ENCODE results near the gene HTR7. TPM values are rescaled to one million over a fixed set of nuclear protein-coding genes. Genes with fewer than 3 reads are reported as not detected.
A peak's percentile ranks its signal among the peaks of the same experiment; 100 is the strongest.

Gene HTR7
- total RNA-seq, 1 experiment from 2014 or later: 0.26 TPM

DNA sequence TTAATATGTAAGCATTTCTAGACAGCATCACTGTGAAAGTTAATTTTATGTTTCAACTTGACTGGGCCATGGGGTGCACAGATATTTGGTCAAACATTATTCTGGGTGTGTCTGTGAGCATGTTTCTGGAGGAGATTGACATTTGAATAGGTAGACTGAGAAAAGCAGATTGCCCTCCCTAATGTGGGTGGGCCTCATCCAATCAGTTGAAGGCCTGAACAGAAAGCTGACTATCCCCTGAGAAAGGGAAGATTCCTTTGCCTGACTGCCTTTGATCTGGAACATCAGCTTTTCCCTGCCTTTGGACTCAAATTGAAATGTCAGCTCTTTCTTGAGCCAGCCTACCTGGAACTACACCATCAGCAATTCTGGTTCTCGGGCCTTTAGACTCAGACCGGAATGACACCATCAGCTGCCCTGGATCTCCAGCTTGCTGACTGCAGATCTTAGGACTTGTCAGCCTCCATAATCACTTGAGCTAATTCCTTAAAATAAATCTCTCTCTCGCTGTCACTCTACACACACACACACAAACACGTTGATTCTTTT lies 8.3 kb upstream of the HTR7 start:
- Histone ChIP-seq H3K27me3 (ENCODE audit: low read length) (no peaks in the 10 kb centered on the region), H3K4me1 (ENCODE audit: low read length) (peaks cover 4% of the 10 kb centered on the region; the same call in 1 of the 2 replicates), H3K36me3 (ENCODE audit: insufficient read depth, low read length) (no peaks in the 10 kb centered on the region), H3K4me3 (ENCODE audit: low read length) (no peak overlapping the region), H3K4me2 (ENCODE audit: low read depth, low read length, poor library complexity, severe bottlenecking) (no peak overlapping the region), H4K20me1 (ENCODE audit: insufficient read depth, low read depth, low read length) (no peaks in the 10 kb centered on the region), H3K79me2 (ENCODE audit: low read length) (no peaks in the 10 kb centered on the region), H3K9ac (ENCODE audit: low read length) (no peak overlapping the region), H3K9me2 (replicated peaks; ENCODE audit: insufficient read depth, low read length) (no peaks in the 10 kb centered on the region), H3K27ac (ENCODE audit: low read length) (no peak overlapping the region), H2AFZ (ENCODE audit: low read length) (no peak overlapping the region), H3K9me3 (ENCODE audit: low read length) (no peaks in the 10 kb centered on the region)
- DNase-seq: no peak

DNA sequence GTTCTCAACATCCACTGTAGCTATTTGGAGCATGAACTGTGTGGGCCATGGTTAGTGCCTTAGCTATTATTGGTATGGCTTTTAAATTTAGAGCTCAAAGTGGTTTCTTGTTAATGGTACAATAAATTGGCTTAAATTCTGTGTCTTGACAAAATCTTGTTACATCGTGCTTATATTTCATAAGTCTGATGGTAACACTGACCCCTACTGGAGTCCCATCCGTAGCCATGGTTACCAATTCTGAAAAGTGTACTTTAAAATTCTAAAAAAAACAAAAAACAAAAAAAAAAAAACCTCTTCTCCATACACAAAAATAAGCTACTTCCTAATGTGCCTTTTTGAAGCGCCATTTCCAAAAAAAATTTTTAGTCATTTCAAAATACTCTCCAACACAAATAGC lies 7.6 kb upstream of the HTR7 start:
- Histone ChIP-seq H3K4me1 (ENCODE audit: low read length) (no peaks in the 10 kb centered on the region), H3K27ac (ENCODE audit: low read length) (no peak overlapping the region), H3K4me2 (ENCODE audit: low read depth, low read length, poor library complexity, severe bottlenecking) (no peak overlapping the region), H4K20me1 (ENCODE audit: insufficient read depth, low read depth, low read length) (no peaks in the 10 kb centered on the region), H3K9ac (ENCODE audit: low read length) (no peak overlapping the region), H3K4me3 (ENCODE audit: low read length) (no peak overlapping the region), H3K9me2 (replicated peaks; ENCODE audit: insufficient read depth, low read length) (no peaks in the 10 kb centered on the region), H3K79me2 (ENCODE audit: low read length) (no peaks in the 10 kb centered on the region), H3K9me3 (ENCODE audit: low read length) (no peaks in the 10 kb centered on the region), H2AFZ (ENCODE audit: low read length) (no peak overlapping the region), H3K27me3 (ENCODE audit: low read length) (no peaks in the 10 kb centered on the region), H3K36me3 (ENCODE audit: insufficient read depth, low read length) (no peaks in the 10 kb centered on the region)
- peak; percentile 51 for DNase-seq

DNA sequence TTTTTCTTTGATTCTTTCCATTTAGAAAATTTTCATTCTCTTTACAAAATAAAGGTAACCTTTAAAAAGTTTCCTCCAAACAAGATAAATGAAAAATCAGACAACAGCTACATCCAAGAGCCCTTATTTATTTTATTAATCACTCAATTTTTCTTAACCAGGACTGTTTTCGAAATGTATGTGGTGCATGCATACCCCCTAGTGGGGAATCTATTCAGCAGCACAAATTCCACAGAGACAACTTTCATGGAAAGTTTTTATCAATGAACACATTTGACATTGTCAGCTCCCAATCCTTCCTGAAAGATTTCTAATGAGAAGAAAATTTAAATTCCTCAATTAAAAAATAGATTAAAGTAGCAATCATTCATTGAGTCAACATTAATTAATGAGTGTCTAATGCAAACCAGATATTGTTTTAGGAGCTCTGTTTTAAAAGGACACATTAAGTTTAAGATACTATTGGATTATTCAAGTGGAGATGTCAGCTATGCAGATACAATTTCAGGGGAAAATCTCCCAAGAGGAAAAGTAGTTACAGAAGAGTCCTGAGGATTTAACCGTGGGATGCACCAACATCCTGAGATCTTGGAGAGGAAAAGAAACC lies 5.2 kb upstream of the HTR7 start:
- H3K27me3 ChIP-seq (ENCODE audit: low read length): no peaks in the 10 kb centered on the region
- no peaks in the 10 kb centered on the region for H3K79me2 ChIP-seq (ENCODE audit: low read length)
- H3K9ac ChIP-seq (ENCODE audit: low read length): no peak overlapping the region
- H3K9me3 ChIP-seq (ENCODE audit: low read length): no peaks in the 10 kb centered on the region
- H2AFZ ChIP-seq (ENCODE audit: low read length): no peak overlapping the region
- H3K4me3 ChIP-seq (ENCODE audit: low read length): no peak overlapping the region
- no peaks in the 10 kb centered on the region for H3K36me3 ChIP-seq (ENCODE audit: insufficient read depth, low read length)
- no peak overlapping the region for H3K27ac ChIP-seq (ENCODE audit: low read length)
- H3K9me2 ChIP-seq (replicated peaks; ENCODE audit: insufficient read depth, low read length): no peaks in the 10 kb centered on the region
- no peaks in the 10 kb centered on the region for H3K4me1 ChIP-seq (ENCODE audit: low read length)
- peak; percentile 48 for DNase-seq
- H4K20me1 ChIP-seq (ENCODE audit: insufficient read depth, low read depth, low read length): no peaks in the 10 kb centered on the region
- no peak overlapping the region for H3K4me2 ChIP-seq (ENCODE audit: low read depth, low read length, poor library complexity, severe bottlenecking)

DNA sequence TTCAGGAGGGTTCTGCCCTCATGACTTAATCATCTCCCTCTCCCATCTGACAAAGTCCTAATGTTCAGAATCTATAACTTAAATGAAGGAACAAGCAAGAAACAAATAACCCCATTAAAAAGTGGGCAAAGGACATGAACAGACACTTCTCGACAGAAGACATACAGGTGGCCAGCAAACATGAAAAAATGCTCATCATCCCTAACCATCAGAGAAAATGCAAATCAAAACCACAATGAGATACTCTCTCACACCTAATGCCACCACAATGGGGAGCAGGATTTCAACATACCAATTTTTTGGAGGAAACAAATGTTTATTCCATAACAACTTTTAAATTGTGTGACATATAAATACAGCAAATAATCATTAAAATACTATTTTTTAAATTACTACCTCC lies 3.0 kb upstream of the HTR7 start:
- DNase-seq: no peak
- Histone ChIP-seq H3K4me2 (ENCODE audit: low read depth, low read length, poor library complexity, severe bottlenecking) (no peak overlapping the region), H3K79me2 (ENCODE audit: low read length) (no peaks in the 10 kb centered on the region)

DNA sequence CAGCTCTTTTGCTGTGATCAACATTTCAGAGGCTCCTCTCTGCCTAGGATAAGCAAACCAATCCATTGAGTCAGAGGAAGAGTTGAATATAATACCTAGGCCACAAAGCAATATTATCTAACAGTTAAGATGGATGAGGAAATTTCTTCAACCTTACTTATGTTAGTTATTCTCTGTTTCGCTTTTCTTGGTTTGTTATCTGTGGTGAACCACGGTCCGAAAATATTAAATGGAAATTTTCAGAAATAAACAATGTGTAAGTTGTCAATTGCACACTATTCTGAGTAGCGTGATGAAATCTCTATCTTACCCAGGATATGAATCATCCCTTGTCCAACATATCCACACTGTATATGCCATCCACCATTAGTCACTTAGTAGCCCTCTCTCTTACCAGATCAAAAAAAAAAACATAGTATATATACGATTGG lies 1.5 kb upstream of the HTR7 start:
- H3K4me2 ChIP-seq (ENCODE audit: low read depth, low read length, poor library complexity, severe bottlenecking): no peak overlapping the region

More for the DNA sequence above, 3.0 kb upstream of the HTR7 start:
- no peaks in the 10 kb centered on the region for H3K27me3 ChIP-seq (ENCODE audit: low read length)
- H3K9me3 ChIP-seq (ENCODE audit: low read length): no peaks in the 10 kb centered on the region
- no peaks in the 10 kb centered on the region for H3K4me1 ChIP-seq (ENCODE audit: low read length)
- H3K4me3 ChIP-seq (ENCODE audit: low read length): no peak overlapping the region
- H3K27ac ChIP-seq (ENCODE audit: low read length): no peak overlapping the region
- H3K9ac ChIP-seq (ENCODE audit: low read length): no peak overlapping the region
- H3K36me3 ChIP-seq (ENCODE audit: insufficient read depth, low read length): no peaks in the 10 kb centered on the region
- no peaks in the 10 kb centered on the region for H4K20me1 ChIP-seq (ENCODE audit: insufficient read depth, low read depth, low read length)
- no peaks in the 10 kb centered on the region for H3K9me2 ChIP-seq (replicated peaks; ENCODE audit: insufficient read depth, low read length)
- no peak overlapping the region for H2AFZ ChIP-seq (ENCODE audit: low read length)

DNA sequence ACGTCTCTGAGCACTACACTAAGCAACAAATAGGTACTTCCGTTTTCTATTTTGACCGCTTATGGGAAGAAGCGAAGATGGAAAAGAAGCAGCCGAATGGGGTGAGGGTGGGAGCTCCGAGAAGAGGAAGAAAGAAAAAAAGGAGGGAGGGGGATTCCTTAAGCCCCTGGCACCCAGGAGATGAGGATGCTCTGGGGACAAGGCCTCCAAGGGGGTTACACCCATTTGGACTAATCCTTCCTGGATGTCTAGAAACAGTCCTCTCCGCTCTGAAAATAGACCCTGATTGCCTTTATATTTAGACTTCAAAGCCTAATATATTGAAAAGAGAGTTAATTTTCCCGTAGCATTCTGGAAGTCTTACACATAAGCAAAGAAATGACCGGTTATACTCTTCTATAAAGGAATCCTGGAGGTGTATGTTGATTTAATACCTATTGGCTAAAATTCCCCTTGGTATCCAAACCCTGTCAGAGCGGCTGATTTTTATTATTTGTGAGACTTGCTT lies 676 bp upstream of the HTR7 start:
- no peaks in the 10 kb centered on the region for H3K27me3 ChIP-seq (ENCODE audit: low read length)
- H3K4me2 ChIP-seq (ENCODE audit: low read depth, low read length, poor library complexity, severe bottlenecking): peak overlapping the region; percentile 50
- H3K36me3 ChIP-seq (ENCODE audit: insufficient read depth, low read length): no peaks in the 10 kb centered on the region
- no peaks in the 10 kb centered on the region for H3K4me1 ChIP-seq (ENCODE audit: low read length)
- H3K9me2 ChIP-seq (replicated peaks; ENCODE audit: insufficient read depth, low read length): no peaks in the 10 kb centered on the region
- DNase-seq: no peak
- H4K20me1 ChIP-seq (ENCODE audit: insufficient read depth, low read depth, low read length): no peaks in the 10 kb centered on the region
- no peak overlapping the region for H3K9ac ChIP-seq (ENCODE audit: low read length)
- no peak overlapping the region; the same call in 1 of the 2 replicates for H3K4me3 ChIP-seq (ENCODE audit: low read length)
- no peak overlapping the region for H3K27ac ChIP-seq (ENCODE audit: low read length)
- no peak overlapping the region for H2AFZ ChIP-seq (ENCODE audit: low read length)
- H3K9me3 ChIP-seq (ENCODE audit: low read length): no peaks in the 10 kb centered on the region
- no peaks in the 10 kb centered on the region for H3K79me2 ChIP-seq (ENCODE audit: low read length)

More for the DNA sequence above, 1.5 kb upstream of the HTR7 start:
- Histone ChIP-seq H3K27ac (ENCODE audit: low read length) (no peak overlapping the region), H3K4me3 (ENCODE audit: low read length) (no peak overlapping the region), H3K79me2 (ENCODE audit: low read length) (no peaks in the 10 kb centered on the region), H3K9me3 (ENCODE audit: low read length) (no peaks in the 10 kb centered on the region), H3K4me1 (ENCODE audit: low read length) (no peaks in the 10 kb centered on the region), H3K9ac (ENCODE audit: low read length) (no peak overlapping the region), H3K36me3 (ENCODE audit: insufficient read depth, low read length) (no peaks in the 10 kb centered on the region), H4K20me1 (ENCODE audit: insufficient read depth, low read depth, low read length) (no peaks in the 10 kb centered on the region), H3K27me3 (ENCODE audit: low read length) (no peaks in the 10 kb centered on the region), H3K9me2 (replicated peaks; ENCODE audit: insufficient read depth, low read length) (no peaks in the 10 kb centered on the region), H2AFZ (ENCODE audit: low read length) (no peak overlapping the region)
- DNase-seq: no peak

DNA sequence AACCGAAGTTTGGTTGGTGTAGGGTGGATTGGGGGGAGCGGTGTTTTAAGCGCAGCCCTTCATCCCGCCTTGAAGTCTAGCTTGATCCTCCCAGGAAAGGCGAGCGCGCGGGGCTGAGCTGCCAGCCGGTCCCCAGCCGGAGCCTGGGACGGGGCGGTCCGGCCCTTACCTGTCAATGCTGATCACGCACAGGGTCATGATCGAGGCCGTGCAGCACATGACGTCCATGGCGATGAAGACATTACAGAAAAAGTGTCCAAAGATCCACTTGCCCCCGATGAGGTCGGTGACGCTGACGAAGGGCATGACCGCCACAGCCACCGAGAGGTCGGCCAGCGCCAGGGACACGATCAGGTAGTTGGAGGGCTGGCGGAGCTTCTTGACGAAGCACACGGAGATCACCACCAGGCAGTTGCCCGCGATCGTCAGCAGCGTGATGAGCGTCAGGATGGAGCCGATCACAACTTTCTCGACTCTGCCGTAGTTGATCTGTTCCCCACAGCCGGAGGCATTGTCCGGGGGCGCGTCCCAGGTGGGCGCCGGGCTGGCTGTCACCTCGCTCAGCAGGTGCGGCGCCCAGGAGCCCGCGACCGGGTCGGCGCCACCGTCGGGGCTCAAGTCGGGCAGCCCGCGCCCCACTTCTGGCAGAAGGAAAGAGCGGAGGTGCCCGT lies 740 bp downstream of the HTR7 start:
- Histone ChIP-seq H3K9me2 (replicated peaks; ENCODE audit: insufficient read depth, low read length) (no peaks in the 10 kb centered on the region), H2AFZ (ENCODE audit: low read length) (no peak overlapping the region), H3K27me3 (ENCODE audit: low read length) (no peaks in the 10 kb centered on the region), H3K79me2 (ENCODE audit: low read length) (no peaks in the 10 kb centered on the region), H3K36me3 (ENCODE audit: insufficient read depth, low read length) (no peaks in the 10 kb centered on the region), H3K9ac (ENCODE audit: low read length) (no peak overlapping the region), H3K4me2 (ENCODE audit: low read depth, low read length, poor library complexity, severe bottlenecking) (no peak overlapping the region), H4K20me1 (ENCODE audit: insufficient read depth, low read depth, low read length) (no peaks in the 10 kb centered on the region), H3K27ac (ENCODE audit: low read length) (no peak overlapping the region), H3K4me1 (ENCODE audit: low read length) (no peaks in the 10 kb centered on the region), H3K4me3 (ENCODE audit: low read length) (no peak overlapping the region), H3K9me3 (ENCODE audit: low read length) (no peaks in the 10 kb centered on the region)
- DNase-seq: no peak

DNA sequence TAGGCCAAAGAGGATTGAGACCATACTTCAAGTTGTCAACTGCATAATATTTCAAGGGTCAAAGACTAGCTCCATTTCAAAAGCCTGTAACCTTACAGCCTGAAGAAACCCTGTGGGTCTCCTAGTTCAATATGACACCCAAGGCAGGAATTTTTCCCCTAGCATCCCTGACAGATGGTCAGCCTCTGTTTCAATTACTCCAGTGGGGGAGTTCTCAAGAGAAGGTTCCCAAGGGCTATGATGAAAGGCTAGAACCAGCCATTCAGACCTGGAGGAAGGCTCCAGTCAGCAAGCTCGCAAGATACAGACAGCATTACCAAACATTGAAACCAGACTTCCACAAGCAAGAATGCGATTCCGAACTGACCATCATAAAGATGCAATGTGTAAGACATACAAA lies 1.6 kb downstream of the HTR7 start:
- no peaks in the 10 kb centered on the region for H3K9me3 ChIP-seq (ENCODE audit: low read length)
- H3K27me3 ChIP-seq (ENCODE audit: low read length): no peaks in the 10 kb centered on the region
- DNase-seq: no peak
- H3K4me1 ChIP-seq (ENCODE audit: low read length): no peaks in the 10 kb centered on the region
- no peak overlapping the region for H3K27ac ChIP-seq (ENCODE audit: low read length)
- H3K79me2 ChIP-seq (ENCODE audit: low read length): no peaks in the 10 kb centered on the region
- H3K9me2 ChIP-seq (replicated peaks; ENCODE audit: insufficient read depth, low read length): no peaks in the 10 kb centered on the region
- H3K9ac ChIP-seq (ENCODE audit: low read length): no peak overlapping the region
- no peaks in the 10 kb centered on the region for H4K20me1 ChIP-seq (ENCODE audit: insufficient read depth, low read depth, low read length)
- no peak overlapping the region for H3K4me2 ChIP-seq (ENCODE audit: low read depth, low read length, poor library complexity, severe bottlenecking)
- no peaks in the 10 kb centered on the region for H3K36me3 ChIP-seq (ENCODE audit: insufficient read depth, low read length)
- no peak overlapping the region for H3K4me3 ChIP-seq (ENCODE audit: low read length)
- no peak overlapping the region for H2AFZ ChIP-seq (ENCODE audit: low read length)
